Stimulated activated CD4-positive, alpha-beta T cell treated with anti-CD3 and anti-CD28 coated beads, Interleukin-4, amount 100 ng/mL, for 4 hours (primary cell): ENCODE measurements around the gene CTTN.

Experiments
- DNase-seq, 2 experiments: peaks; one replicate each; pipeline ENCODE4 v3.0.0-alpha.2; 2020

The CTTN gene

GRCh38 chr11:70410276-70411205 lies 12.2 kb downstream of the CTTN start:
- no peak for DNase-seq

GRCh38 chr11:70411713-70412452 lies 13.6 kb downstream of the CTTN start:
- DNase-seq: no peak

DNA sequence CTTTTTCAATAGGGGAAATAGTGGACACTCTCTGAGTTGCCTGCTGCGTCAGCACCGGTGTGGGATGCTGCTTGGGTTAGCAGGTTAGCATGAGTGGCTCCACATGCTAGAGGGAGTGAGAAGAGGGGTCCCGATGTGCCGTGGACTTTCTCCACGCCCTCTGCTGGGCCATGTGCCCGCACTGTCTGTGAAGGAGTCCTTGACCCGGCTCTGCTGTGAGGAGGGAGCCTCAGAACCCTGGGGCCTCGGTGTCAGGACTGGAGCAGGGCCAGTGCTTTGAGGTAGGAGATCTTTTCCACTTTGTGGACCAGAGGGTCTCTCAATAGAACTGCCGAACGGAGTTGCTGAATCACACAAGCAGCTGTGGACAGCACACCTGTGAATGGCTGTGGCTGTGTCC lies 14.8 kb downstream of the CTTN start:
- no peak for DNase-seq

DNA sequence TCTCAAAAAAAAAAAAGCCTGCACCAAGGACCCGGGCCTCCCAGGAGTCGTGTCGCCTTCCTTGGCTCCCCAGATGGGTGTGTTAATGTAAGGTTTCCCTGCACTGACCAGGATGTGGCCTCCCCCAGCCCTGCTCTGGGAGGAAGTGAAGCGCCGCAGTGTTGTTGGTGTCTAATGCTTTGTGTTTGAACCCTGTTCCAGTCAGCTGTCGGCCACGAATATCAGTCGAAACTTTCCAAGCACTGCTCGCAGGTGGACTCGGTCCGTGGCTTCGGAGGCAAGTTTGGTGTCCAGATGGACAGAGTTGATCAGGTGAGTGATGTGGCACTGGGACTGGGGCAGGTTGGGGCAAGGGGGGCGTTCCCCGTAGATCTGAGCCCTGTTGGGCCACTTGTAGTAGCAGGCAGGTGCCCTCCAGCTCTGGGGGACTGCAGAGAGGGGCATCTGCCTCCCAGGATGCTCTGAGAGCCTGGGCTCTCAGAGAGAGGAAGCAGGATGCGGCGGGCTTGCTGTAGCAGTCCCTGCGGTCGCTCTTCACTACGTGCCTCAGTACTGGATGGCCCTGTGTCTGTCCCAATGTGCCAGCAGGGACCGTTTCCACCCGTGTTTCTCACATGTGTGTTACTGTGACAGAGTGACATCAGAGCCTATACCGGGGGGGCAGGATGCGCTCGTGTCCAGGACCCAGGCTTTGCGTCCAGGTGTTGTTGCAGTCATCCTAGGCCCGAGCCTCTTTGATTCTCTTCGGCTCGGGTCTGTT lies 16.2 kb downstream of the CTTN start:
- no peak for DNase-seq

DNA sequence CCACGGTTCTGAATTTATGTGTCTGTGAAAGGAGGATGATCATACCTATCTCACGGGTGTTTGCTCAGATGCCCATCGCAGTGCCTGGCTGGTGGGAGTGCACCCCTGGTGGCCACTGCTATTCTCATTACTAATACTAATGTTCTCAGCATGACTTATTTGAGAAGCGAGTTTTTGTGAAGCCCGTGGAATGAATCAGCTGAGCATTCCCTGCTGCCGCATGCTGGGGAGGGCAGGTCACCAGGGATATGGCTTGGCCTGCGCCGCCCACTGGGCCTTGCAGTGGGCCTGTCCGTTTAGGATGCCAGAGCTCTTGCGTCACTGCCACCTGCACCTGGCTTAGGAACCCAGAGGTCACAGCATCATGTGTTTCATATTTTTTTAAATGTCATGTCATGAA lies 16.9 kb downstream of the CTTN start:
- no peak for DNase-seq

DNA sequence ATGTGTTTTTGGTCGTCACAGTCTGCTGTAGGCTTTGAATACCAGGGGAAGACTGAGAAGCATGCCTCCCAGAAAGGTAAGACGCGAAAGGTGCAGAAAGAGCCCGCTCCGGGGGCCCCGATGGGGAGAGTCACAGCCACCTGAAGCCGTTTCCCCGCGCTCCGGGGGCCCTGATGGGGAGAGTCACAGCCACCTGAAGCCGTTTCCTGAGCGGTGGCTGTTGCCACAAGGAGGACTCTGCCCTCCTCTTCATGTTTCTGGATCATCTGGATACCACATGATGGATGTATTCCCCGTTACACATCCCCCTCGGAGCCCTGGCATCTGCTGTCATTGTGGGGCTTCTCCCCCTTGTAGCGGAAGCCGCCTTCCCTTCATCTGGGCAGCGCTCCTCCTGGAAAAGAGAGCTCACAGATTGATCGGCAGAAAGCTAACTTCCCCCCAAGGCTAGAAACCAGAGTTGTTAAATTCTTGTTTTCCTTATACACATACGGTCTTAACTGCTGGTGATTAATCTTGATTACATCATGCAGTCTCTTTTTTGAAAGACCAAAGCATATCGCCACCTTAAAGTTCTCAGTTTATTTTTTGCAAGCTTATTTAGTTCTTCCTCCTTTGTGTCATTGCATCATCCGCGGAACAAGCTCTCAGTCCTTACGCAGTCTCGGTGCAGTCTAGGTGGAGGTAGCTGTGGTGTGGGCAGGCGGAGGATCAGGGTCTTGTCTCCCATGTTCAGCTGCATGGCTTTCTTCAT lies 17.5 kb downstream of the CTTN start:
- DNase-seq: no peak

DNA sequence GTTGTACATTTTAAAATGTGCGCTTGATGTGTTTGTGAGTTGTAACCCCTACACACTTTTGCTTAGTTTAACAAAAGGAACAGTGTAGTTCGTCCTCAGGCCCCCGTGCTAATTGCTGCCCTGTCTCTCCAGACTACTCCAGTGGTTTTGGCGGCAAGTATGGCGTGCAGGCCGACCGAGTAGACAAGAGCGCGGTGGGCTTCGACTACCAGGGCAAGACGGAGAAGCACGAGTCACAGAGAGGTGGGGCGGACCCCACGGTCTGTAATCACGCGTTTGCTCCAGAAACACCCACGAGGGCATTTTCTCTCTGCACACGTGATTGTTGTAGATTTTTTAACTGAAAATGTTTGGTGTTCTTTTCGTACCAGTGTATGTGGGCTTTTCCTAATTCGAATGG lies 18.6 kb downstream of the CTTN start:
- DNase-seq: no peak

GRCh38 chr11:70418130-70418529 lies 19.8 kb downstream of the CTTN start:
- DNase-seq: no peak

DNA sequence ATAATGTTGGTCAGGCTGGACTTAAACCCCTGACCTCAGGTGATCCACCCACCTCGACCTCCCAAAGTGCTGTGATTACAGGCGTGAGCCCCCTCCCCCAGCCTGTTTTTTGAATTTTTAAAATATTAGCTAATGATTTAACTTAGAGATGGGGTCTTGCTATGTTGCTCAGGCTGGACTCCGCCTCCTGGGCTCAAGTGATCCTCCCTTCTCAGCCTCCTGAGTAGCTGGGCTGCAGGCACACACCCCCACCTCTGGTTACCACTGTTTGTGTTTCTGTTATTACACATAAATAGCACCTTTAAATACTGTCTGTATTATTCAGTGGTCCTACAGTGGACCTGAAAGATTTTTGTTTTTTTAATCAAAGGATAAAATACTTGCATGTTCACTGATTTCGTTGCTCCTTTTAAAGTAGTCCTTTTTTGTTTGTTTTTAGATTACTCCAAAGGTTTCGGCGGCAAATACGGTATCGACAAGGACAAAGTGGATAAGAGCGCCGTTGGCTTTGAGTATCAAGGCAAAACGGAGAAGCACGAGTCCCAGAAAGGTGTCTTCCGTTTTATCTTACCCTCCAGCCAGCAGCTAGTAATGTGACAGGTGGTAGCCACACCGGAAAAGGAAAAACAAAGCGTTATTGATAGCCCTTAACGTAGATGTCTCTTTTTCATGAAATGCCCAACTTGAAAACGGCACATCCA lies 21.1 kb downstream of the CTTN start:
- DNase-seq: no peak

DNA sequence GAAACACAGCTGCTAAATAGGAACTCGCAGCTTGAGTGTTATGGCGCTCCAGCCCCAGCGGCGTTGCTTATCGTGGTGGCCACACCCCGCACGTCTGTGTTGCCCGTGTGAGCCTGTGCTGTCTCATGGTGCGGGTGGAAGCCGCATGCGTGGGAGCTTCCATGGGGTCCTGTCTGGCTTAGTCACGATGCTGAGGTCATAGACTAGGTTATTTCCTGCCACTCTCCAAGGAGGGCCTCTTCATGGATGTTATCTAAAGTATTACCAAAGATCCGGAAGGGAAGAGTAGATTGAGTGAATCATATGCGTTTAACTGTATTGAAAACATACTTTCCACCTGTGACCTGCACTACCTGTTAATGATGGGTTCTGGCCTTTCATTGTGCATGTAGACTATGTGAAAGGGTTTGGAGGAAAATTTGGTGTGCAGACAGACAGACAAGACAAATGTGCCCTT lies 21.7 kb downstream of the CTTN start:
- no peak for DNase-seq

- no peak for DNase-seq
Measured at GRCh38 chr11:70420496-70420895, 22.2 kb downstream of the CTTN start.

- no peak for DNase-seq
Measured at GRCh38 chr11:70421123-70421522, 22.8 kb downstream of the CTTN start.

DNA sequence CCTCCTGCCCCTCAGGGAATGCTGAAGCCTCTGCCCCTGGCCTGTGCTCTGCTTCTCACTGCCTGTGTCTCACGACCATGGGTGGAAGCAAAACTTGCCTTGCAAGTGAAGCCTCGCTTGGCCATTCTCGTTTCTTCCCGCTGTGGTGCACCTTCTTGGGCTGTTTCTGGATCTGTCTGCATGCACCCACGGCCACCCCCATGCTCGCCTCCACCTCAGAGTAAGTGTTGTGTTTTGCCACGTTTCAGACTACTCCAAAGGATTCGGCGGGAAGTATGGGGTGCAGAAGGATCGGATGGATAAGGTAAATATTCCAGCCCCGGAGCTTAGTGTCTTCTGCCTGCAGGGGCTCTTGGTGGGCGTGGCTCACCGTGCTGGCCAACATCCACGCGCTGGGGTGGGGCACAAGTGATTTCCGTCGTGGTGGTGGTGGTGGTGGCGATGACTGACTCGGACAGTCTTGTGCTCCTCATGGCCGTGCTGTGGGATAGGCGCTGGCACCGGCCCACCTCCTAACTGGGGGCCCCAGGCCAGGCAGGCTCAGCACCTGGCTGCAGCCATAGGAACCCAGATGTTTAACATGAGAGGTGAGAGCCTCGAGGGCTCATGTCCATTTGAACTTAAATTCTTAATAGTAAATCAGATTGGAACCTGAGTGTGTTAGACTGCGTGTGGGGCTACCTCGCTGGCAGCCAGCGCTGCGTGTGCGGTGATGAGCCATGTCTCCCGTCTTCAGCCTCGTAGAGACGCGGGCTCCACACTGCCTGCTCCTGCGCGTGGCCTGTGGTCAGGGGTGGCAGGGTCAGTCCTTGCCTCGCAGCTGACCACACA lies 24.6 kb downstream of the CTTN start:
- no peak for DNase-seq

DNA sequence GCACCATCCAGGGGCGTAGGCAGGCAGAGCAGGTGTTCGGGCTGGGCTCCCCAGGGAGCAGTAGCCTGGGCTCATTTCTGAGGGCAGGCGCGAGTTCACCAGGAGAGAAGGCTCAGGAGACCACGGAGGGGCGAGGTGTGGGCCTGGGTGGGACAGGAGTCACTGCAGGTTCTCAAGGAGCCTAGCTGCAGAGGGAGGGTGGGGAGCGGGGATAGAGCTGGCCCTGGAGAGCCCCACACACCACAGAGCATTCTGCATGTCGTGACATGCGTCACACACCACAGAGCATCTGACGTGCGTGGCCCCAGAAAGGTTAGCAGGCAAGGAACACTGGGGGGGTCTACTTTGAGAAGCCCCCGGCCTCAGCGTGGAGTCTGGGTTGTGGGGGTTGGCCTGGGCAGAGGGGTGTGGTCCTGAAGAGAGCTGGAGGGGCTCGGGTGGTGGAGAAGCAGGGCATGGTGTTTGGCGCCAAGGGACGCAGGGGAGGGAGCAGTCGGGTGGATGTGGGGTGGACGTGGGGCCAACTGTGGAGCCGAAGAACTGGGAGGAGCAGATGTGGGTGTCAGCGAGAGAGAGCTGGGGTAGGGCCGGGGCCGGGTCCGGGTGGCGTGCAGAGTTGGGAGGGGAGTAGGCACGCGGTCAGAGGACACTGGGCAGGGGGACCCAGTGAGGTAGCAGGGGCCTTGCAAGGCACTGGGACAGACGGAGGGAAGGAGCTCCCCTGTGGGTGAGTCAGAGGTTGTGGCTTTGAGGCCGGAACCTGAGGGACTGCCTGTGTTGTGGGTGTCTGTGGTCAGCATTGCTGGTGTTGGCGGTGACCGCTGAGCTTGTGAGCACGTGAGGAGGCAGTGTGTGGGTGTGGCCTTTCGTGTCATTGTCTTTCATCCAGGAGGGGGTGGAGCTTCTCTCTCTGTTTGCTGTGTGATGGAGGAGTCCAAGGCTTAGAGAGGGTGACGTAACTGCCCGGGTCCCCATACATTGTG lies 25.5 kb downstream of the CTTN start:
- DNase-seq: peak in 1 of 2 experiments; percentile 7

- DNase-seq: no peak
Measured at GRCh38 chr11:70424765-70425344, 26.5 kb downstream of the CTTN start.

GRCh38 chr11:70427436-70427835 lies 29.1 kb downstream of the CTTN start:
- DNase-seq: no peak

- DNase-seq: no peak
Measured at GRCh38 chr11:70428701-70429427, 30.5 kb downstream of the CTTN start.

DNA sequence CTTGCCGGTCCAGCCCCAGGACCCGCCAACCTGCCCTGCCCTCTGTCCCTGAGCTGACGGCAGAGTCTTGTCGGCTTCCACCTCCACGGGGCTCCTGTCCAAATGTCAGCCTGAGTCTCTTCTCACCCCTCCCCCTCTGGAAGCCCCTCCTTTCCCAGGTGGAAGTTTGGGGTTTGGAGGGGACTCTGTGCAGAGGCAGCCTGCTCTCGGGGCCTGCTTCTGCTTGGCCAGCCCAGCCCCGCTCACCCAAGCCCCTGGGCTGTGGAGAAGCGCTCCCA lies 31.0 kb downstream of the CTTN start:
- DNase-seq: no peak
